ENCODE measurements around the gene HOPX.

- TF ChIP-seq GATA3 (IDR thresholded peaks at IDR 0.05; ENCODE audit: low read depth, low read length) (no peak), GATA2 (IDR thresholded peaks at IDR 0.05; ENCODE audit: low read depth, low read length) (no peak)
Measured at GRCh38 chr4:56633486-56633885, 47.6 kb downstream of the HOPX start.

All from SH-SY5Y (cell line).